ENCODE measurements around the gene PPFIA4. TPM values are rescaled to one million over a fixed set of nuclear protein-coding genes. Genes with fewer than 3 reads are reported as not detected.

PPFIA4 gene
- total RNA-seq, 1 experiment from 2014 or later, result 12.1 TPM

DNA sequence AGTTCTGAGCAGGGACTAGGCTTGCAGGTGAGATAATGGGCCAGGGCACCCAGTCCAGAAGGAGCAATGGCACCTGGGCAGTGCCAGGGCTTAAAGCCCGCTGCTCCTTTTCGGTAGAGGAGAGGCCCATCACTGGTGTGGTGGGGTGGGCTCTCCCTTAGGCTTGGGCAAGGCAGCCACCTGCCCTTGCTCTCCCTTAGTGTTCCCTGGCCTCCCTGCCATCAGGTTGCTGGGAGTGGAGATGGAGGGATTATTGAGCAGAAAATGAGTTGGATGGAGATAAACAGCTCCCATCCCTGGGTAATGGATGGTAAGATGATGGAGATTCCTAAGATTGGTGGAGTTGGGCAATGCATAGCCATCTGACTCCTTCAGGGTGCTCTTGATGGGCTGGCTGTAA lies 51.7 kb downstream of the PPFIA4 start:
- Histone ChIP-seq H3K36me3 (ENCODE audit: low read depth, low read length) (no peaks in the 10 kb centered on the region), H3K4me1 (ENCODE audit: insufficient read depth, low read length) (no peaks in the 10 kb centered on the region), H3K4me2 (ENCODE audit: low read length) (no peak overlapping the region), H3K9me3 (ENCODE audit: low read length) (no peaks in the 10 kb centered on the region), H3K27ac (ENCODE audit: low read length) (no peak overlapping the region), H3K79me2 (ENCODE audit: low read length) (no peaks in the 10 kb centered on the region), H3K9ac (ENCODE audit: low read length) (no peak overlapping the region), H3F3A (ENCODE audit: low read length, unreplicated experiment) (no peaks in the 10 kb centered on the region), H2AFZ (ENCODE audit: low read length) (no peak overlapping the region), H3K9me2 (replicated peaks; ENCODE audit: low read length) (no peaks in the 10 kb centered on the region), H4K20me1 (ENCODE audit: low read length) (no peaks in the 10 kb centered on the region), H3K27me3 (ENCODE audit: low read length) (peaks cover 14% of the 10 kb centered on the region), H3K4me3 (ENCODE audit: low read length) (no peak overlapping the region)
- intact Hi-C loops (cut with micrococcal nuclease), result no loop called here
- no peak for ATAC-seq
- ChIA-PET CTCF (no interaction called here), POLR2A (ENCODE audit: unreplicated experiment) (no interaction called here)
- TF ChIP-seq EZH2phosphoT487 (IDR thresholded peaks at IDR 0.05; ENCODE audit: borderline replicate concordance, low read length) (no peak), CTCF (conservative IDR thresholded peaks at IDR 0.05; ENCODE audit: low read depth, low read length) (no peak), EZH2 (IDR thresholded peaks at IDR 0.05; ENCODE audit: low read length, unreplicated experiment) (no peak)
- DNase-seq, result no peak
- BruUV-seq (replicated peaks), result no TSS peak

- Histone ChIP-seq H3K9ac (ENCODE audit: low read length) (no peak overlapping the region), H3K36me3 (ENCODE audit: low read depth, low read length) (no peaks in the 10 kb centered on the region), H2AFZ (ENCODE audit: low read length) (no peak overlapping the region), H3F3A (ENCODE audit: low read length, unreplicated experiment) (no peaks in the 10 kb centered on the region), H3K9me2 (replicated peaks; ENCODE audit: low read length) (no peaks in the 10 kb centered on the region), H3K27me3 (ENCODE audit: low read length) (peaks cover 14% of the 10 kb centered on the region), H3K79me2 (ENCODE audit: low read length) (no peaks in the 10 kb centered on the region), H3K9me3 (ENCODE audit: low read length) (no peaks in the 10 kb centered on the region), H4K20me1 (ENCODE audit: low read length) (no peaks in the 10 kb centered on the region), H3K4me1 (ENCODE audit: insufficient read depth, low read length) (no peaks in the 10 kb centered on the region), H3K4me2 (ENCODE audit: low read length) (no peak overlapping the region), H3K27ac (ENCODE audit: low read length) (no peak overlapping the region), H3K4me3 (ENCODE audit: low read length) (no peak overlapping the region)
- no peak for DNase-seq
- intact Hi-C loops (cut with micrococcal nuclease), result no loop called here
- ATAC-seq, result no peak
- CTCF ChIA-PET, result no interaction called here
- POLR2A ChIA-PET (ENCODE audit: unreplicated experiment), result interaction anchor here (0.5 kb wide), 1 partner anchor 37 kb away, joined by 3 read pairs; no protein-coding TSS in a partner anchor
- TF ChIP-seq CTCF (conservative IDR thresholded peaks at IDR 0.05; ENCODE audit: low read depth, low read length) (no peak), EZH2 (IDR thresholded peaks at IDR 0.05; ENCODE audit: low read length, unreplicated experiment) (no peak), EZH2phosphoT487 (IDR thresholded peaks at IDR 0.05; ENCODE audit: borderline replicate concordance, low read length) (no peak)
- BruUV-seq (replicated peaks), result no TSS peak
Measured at GRCh38 chr1:203078478-203078877, 52.2 kb downstream of the PPFIA4 start.

DNA sequence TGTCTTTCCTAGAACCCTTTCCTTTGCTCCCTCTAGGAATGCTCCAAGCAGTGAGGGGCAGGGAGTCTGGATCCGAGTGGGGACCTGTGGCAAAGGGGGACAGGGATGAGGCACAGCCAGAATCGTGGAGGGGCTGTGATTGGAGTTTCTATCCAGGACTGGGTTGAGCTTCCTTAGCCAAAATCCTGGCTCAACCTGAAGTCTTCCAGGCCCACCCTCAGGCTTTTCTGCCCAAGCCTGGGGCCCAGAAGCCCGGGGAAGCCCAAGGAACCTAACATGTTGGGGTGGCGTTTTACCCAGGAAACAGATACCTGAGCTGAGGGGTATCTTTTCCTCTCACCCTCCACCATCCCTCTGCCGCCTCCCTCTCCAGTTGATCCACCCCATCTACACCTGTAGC lies 54.2 kb downstream of the PPFIA4 start:
- no peak overlapping the region for H3K9ac ChIP-seq (ENCODE audit: low read length)
- H3K27ac ChIP-seq (ENCODE audit: low read length), result no peak overlapping the region
- ChIA-PET POLR2A (ENCODE audit: unreplicated experiment) (no interaction called here), CTCF (no interaction called here)
- peaks cover 14% of the 10 kb centered on the region for H3K27me3 ChIP-seq (ENCODE audit: low read length)
- BruUV-seq (replicated peaks), result no TSS peak
- H3K4me2 ChIP-seq (ENCODE audit: low read length), result no peak overlapping the region
- H3F3A ChIP-seq (ENCODE audit: low read length, unreplicated experiment), result no peaks in the 10 kb centered on the region
- H2AFZ ChIP-seq (ENCODE audit: low read length), result no peak overlapping the region
- H3K9me2 ChIP-seq (replicated peaks; ENCODE audit: low read length), result no peaks in the 10 kb centered on the region
- DNase-seq (no peak), ATAC-seq (no peak)
- H3K4me3 ChIP-seq (ENCODE audit: low read length), result no peak overlapping the region
- no peaks in the 10 kb centered on the region for H3K79me2 ChIP-seq (ENCODE audit: low read length)
- H3K4me1 ChIP-seq (ENCODE audit: insufficient read depth, low read length), result no peaks in the 10 kb centered on the region
- no peaks in the 10 kb centered on the region for H3K36me3 ChIP-seq (ENCODE audit: low read depth, low read length)
- H3K9me3 ChIP-seq (ENCODE audit: low read length), result no peaks in the 10 kb centered on the region
- TF ChIP-seq CTCF (conservative IDR thresholded peaks at IDR 0.05; ENCODE audit: low read depth, low read length) (no peak), EZH2phosphoT487 (IDR thresholded peaks at IDR 0.05; ENCODE audit: borderline replicate concordance, low read length) (no peak), EZH2 (IDR thresholded peaks at IDR 0.05; ENCODE audit: low read length, unreplicated experiment) (no peak)
- intact Hi-C loops (cut with micrococcal nuclease), result no loop called here
- no peaks in the 10 kb centered on the region for H4K20me1 ChIP-seq (ENCODE audit: low read length)

All from PC-3 (cell line).